H9 (cell line): ENCODE data around the gene ZSWIM6. TPM values are rescaled to one million over a fixed set of nuclear protein-coding genes. Genes with fewer than 3 reads are reported as not detected.

ENCODE experiments used
- DNase-seq: peaks from one replicate; pipeline ENCODE4 v3.0.0-alpha.2; 2017
- H2AFZ ChIP-seq: one replicate; pipeline ENCODE4 v1.6.1; 2013; ENCODE audit warnings: mild to moderate bottlenecking, low read length, control low read depth, moderate library complexity
- H2AK5ac ChIP-seq: 2 replicates; pipeline ENCODE4 v1.6.1; 2013; ENCODE audit warnings: low read length, control low read depth, mixed read lengths; ENCODE audit not compliant: insufficient read length
- H2BK120ac ChIP-seq: one replicate; pipeline ENCODE4 v1.6.1; 2013; ENCODE audit warnings: low read depth, mild to moderate bottlenecking, low read length, control low read depth, inconsistent platforms; ENCODE audit not compliant: poor library complexity, severe bottlenecking
- H2BK12ac ChIP-seq: 2 replicates; pipeline ENCODE4 v1.6.1; 2013; ENCODE audit warnings: low read length, control low read depth, mixed read lengths, low read depth; ENCODE audit not compliant: insufficient read length
- H2BK15ac ChIP-seq: 2 replicates; pipeline ENCODE4 v1.6.1; 2013; ENCODE audit warnings: low read depth, low read length, control low read depth
- H2BK20ac ChIP-seq: one replicate; pipeline ENCODE4 v1.6.1; 2013; ENCODE audit warnings: low read depth, mild to moderate bottlenecking, low read length, control low read depth, inconsistent platforms; ENCODE audit not compliant: poor library complexity, severe bottlenecking
- H2BK5ac ChIP-seq: 2 replicates; pipeline ENCODE4 v1.6.1; 2013; ENCODE audit warnings: low read length, control low read depth, mixed read lengths; ENCODE audit not compliant: insufficient read length
- H3K14ac ChIP-seq: 2 replicates; pipeline ENCODE4 v1.6.1; 2013; ENCODE audit warnings: low read length, control low read depth; ENCODE audit not compliant: insufficient read depth
- H3K18ac ChIP-seq: 2 replicates; pipeline ENCODE4 v1.6.1; 2013; ENCODE audit warnings: low read depth, mild to moderate bottlenecking, mixed read lengths, low read length, control low read depth; ENCODE audit not compliant: insufficient read length
- H3K23ac ChIP-seq: 2 replicates; pipeline ENCODE4 v1.6.1; 2013; ENCODE audit warnings: low read length, control low read depth, mixed read lengths, low read depth; ENCODE audit not compliant: insufficient read length
- H3K23me2 ChIP-seq: 2 replicates; pipeline ENCODE4 v1.6.1; 2013; ENCODE audit warnings: low read depth, mild to moderate bottlenecking, mixed read lengths, low read length, control low read depth; ENCODE audit not compliant: insufficient read length, poor library complexity, severe bottlenecking
- H3K27ac ChIP-seq: 2 replicates; pipeline ENCODE4 v1.5.1; 2013; ENCODE audit warnings: low read length, control low read depth, mixed read lengths, low read depth; ENCODE audit not compliant: insufficient read length
- H3K27me3 ChIP-seq: 2 replicates; pipeline ENCODE4 v1.6.1; 2013; ENCODE audit warnings: low read length, control low read depth, inconsistent platforms; ENCODE audit not compliant: insufficient read depth
- H3K4ac ChIP-seq: 2 replicates; pipeline ENCODE4 v1.6.1; 2013; ENCODE audit warnings: low read depth, mild to moderate bottlenecking, control low read depth, inconsistent platforms, low read length, moderate library complexity
- H3K4me1 ChIP-seq: 2 replicates; pipeline ENCODE4 v1.6.1; 2013; ENCODE audit warnings: low read length, control low read depth, inconsistent platforms; ENCODE audit not compliant: insufficient read depth
- H3K4me2 ChIP-seq: 2 replicates; pipeline ENCODE4 v1.6.1; 2013; ENCODE audit warnings: low read length, control low read depth, mixed read lengths; ENCODE audit not compliant: insufficient read length, insufficient read depth
- H3K56ac ChIP-seq: 2 replicates; pipeline ENCODE4 v1.6.1; 2013; ENCODE audit warnings: low read depth, mild to moderate bottlenecking, mixed read lengths, low read length, control low read depth; ENCODE audit not compliant: insufficient read length
- H3K79me1 ChIP-seq: 2 replicates; pipeline ENCODE4 v1.6.1; 2013; ENCODE audit warnings: low read depth, mild to moderate bottlenecking, moderate library complexity, low read length, control low read depth, inconsistent platforms; ENCODE audit not compliant: insufficient read depth, poor library complexity, severe bottlenecking
- H3K79me2 ChIP-seq: 2 replicates; pipeline ENCODE4 v1.6.1; 2013; ENCODE audit warnings: low read length, control low read depth, inconsistent platforms; ENCODE audit not compliant: insufficient read depth
- H3K9ac ChIP-seq: 2 replicates; pipeline ENCODE4 v1.6.1; 2013; ENCODE audit warnings: low read length, control low read depth, mixed read lengths; ENCODE audit not compliant: insufficient read length; ENCODE audit errors: extremely low read depth
- H3K9me3 ChIP-seq: one replicate; pipeline ENCODE4 v1.6.1; 2013; ENCODE audit warnings: low read depth, low read length, inconsistent platforms; ENCODE audit not compliant: control insufficient read depth
- H3T11ph ChIP-seq: one replicate; pipeline ENCODE4 v1.6.1; 2013; ENCODE audit warnings: mild to moderate bottlenecking, low read length, control low read depth, inconsistent platforms
- H4K20me1 ChIP-seq: one replicate; pipeline ENCODE4 v1.6.1; 2013; ENCODE audit not compliant: control insufficient read depth, insufficient read length, insufficient read depth
- H4K5ac ChIP-seq: 2 replicates; pipeline ENCODE4 v1.6.1; 2013; ENCODE audit warnings: low read depth, mild to moderate bottlenecking, mixed read lengths, low read length, control low read depth; ENCODE audit not compliant: insufficient read length
- H4K8ac ChIP-seq: replicated peaks from 2 replicates; pipeline ENCODE4 v1.6.1; 2013; ENCODE audit warnings: low read length, control low read depth, mixed read lengths, low read depth; ENCODE audit not compliant: insufficient read length
- H4K91ac ChIP-seq: 2 replicates; pipeline ENCODE4 v1.6.1; 2013; ENCODE audit warnings: low read depth, mild to moderate bottlenecking, moderate library complexity, mixed read lengths, low read length, control low read depth; ENCODE audit not compliant: insufficient read length
- H3K27ac Mint-ChIP-seq, 3 experiments: 2 replicates in 2 of 3; 3 replicates in 1 of 3; pipeline ENCODE4 v1.8.0; 2020 to 2021; ENCODE audit warnings: mixed read lengths in 3 of 3, mild to moderate bottlenecking in 1 of 3, moderate library complexity in 1 of 3
- H3K27me3 Mint-ChIP-seq: 2 replicates; pipeline ENCODE4 v1.8.0; 2021; ENCODE audit warnings: low read depth, mild to moderate bottlenecking, moderate library complexity, mixed read lengths
- H3K36me3 Mint-ChIP-seq, 3 experiments: 2 replicates in 2 of 3; 3 replicates in 1 of 3; pipeline ENCODE4 v1.8.0; 2020 to 2021; ENCODE audit warnings: low read depth in 3 of 3, mixed read lengths in 3 of 3; ENCODE audit not compliant: insufficient read depth in 1 of 3
- H3K4me1 Mint-ChIP-seq, 2 experiments: 2 replicates each; pipeline ENCODE4 v1.8.0; 2020; ENCODE audit warnings: mixed read lengths in 2 of 2
- H3K4me3 Mint-ChIP-seq, 2 experiments: 2 replicates in 1 of 2; 3 replicates in 1 of 2; pipeline ENCODE4 v1.8.0; 2020 to 2021; ENCODE audit warnings: mild to moderate bottlenecking in 2 of 2, mixed read lengths in 2 of 2, moderate library complexity in 1 of 2
- H3K9me3 Mint-ChIP-seq, 2 experiments: 2 replicates in 1 of 2; 3 replicates in 1 of 2; pipeline ENCODE4 v1.8.0; 2020; ENCODE audit warnings: mild to moderate bottlenecking in 2 of 2, mixed read lengths in 2 of 2, moderate library complexity in 1 of 2
- WGBS: extraction: QIAGEN DNeasy Blood & Tissue Kit; methylation state at CpG from one replicate; pipeline ENCODE4 v1.1.7; 2013; ENCODE audit warnings: missing lambda C conversion rate, low lambda C conversion rate, mixed read lengths; ENCODE audit not compliant: insufficient read length; ENCODE audit errors: extremely low coverage; 5-methylcytosine and 5-hydroxymethylcytosine counted together
- total RNA-seq: library from RNA; stranded (reverse); gene quantifications from 2 replicates; pipeline ENCODE4 v1.2.1, GENCODE V29; 2021
- TF ChIP-seq, protein P1 (sequence below): fragments of 200-600 bp; sonication (generic); conservative IDR thresholded peaks from 3 replicates; pipeline ENCODE4 v1.8.0; 2021; ENCODE audit warnings: antibody characterized with exemption, mild to moderate bottlenecking

ZSWIM6 gene
- total RNA-seq, 1 experiment from 2014 or later, result 11.5 TPM

- H3K23ac ChIP-seq, result no peak overlapping the region
- H2BK12ac ChIP-seq, result no peak overlapping the region
- H2AFZ ChIP-seq, result no peak overlapping the region
- Mint-ChIP-seq H3K4me3 (no peak overlapping the region), H3K27ac (peak overlapping the region in 1 of 3 experiments; percentile 62; a peak in 1 of 7 replicates), H3K36me3 (no peaks in the 10 kb centered on the region), H3K27me3 (no peaks in the 10 kb centered on the region), H3K9me3 (no peaks in the 10 kb centered on the region), H3K4me1 (peaks cover 59 to 68% of the 10 kb centered on the region in 2 experiments)
- H2BK15ac ChIP-seq, result no peak overlapping the region
- H4K5ac ChIP-seq, result no peak overlapping the region
- H2BK20ac ChIP-seq, result no peak overlapping the region
- H3K27me3 ChIP-seq, result no peaks in the 10 kb centered on the region
- TF ChIP-seq, protein P1, sequence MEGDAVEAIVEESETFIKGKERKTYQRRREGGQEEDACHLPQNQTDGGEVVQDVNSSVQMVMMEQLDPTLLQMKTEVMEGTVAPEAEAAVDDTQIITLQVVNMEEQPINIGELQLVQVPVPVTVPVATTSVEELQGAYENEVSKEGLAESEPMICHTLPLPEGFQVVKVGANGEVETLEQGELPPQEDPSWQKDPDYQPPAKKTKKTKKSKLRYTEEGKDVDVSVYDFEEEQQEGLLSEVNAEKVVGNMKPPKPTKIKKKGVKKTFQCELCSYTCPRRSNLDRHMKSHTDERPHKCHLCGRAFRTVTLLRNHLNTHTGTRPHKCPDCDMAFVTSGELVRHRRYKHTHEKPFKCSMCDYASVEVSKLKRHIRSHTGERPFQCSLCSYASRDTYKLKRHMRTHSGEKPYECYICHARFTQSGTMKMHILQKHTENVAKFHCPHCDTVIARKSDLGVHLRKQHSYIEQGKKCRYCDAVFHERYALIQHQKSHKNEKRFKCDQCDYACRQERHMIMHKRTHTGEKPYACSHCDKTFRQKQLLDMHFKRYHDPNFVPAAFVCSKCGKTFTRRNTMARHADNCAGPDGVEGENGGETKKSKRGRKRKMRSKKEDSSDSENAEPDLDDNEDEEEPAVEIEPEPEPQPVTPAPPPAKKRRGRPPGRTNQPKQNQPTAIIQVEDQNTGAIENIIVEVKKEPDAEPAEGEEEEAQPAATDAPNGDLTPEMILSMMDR, result no peak
- no peak overlapping the region for H3K9ac ChIP-seq
- no peak overlapping the region for H3K18ac ChIP-seq
- H3K4ac ChIP-seq, result no peak overlapping the region
- H2AK5ac ChIP-seq, result no peak overlapping the region
- no peak overlapping the region for H4K8ac ChIP-seq
- 100% methylated on average over 1 of the region's 6 CpGs for WGBS
- no peak overlapping the region for H3T11ph ChIP-seq
- H2BK5ac ChIP-seq, result no peak overlapping the region
- no peak overlapping the region for H3K14ac ChIP-seq
- no peak overlapping the region for H3K56ac ChIP-seq
- H3K9me3 ChIP-seq, result no peaks in the 10 kb centered on the region
- peaks cover 8% of the 10 kb centered on the region; the same call in 1 of the 2 replicates for H3K4me1 ChIP-seq
- no peak for DNase-seq
- no peaks in the 10 kb centered on the region for H4K20me1 ChIP-seq
- peaks cover 3% of the 10 kb centered on the region for H3K79me1 ChIP-seq
- H2BK120ac ChIP-seq, result no peak overlapping the region
- no peak overlapping the region for H3K4me2 ChIP-seq
- no peaks in the 10 kb centered on the region for H3K23me2 ChIP-seq
- H4K91ac ChIP-seq, result no peak overlapping the region
- no peak overlapping the region for H3K27ac ChIP-seq
- no peaks in the 10 kb centered on the region; the same call in 1 of the 2 replicates for H3K79me2 ChIP-seq
Measured at GRCh38 chr5:61414806-61415205, 82.7 kb downstream of the ZSWIM6 start.
